ENCODE data around the gene NELL2. TPM values are rescaled to one million over a fixed set of nuclear protein-coding genes. Genes with fewer than 3 reads are reported as not detected.

The NELL2 gene
- total RNA-seq, 1 experiment from 2014 or later = 1.1 TPM

GRCh38 chr12:44459569-44459968 is 416.5 kb downstream of the NELL2 start:
- no peaks in the 10 kb centered on the region for H4K20me1 ChIP-seq (ENCODE audit: insufficient read depth)
- no peak overlapping the region for H3K4me3 ChIP-seq (replicated peaks in 1 of 2; ENCODE audit: low read depth in 1 of 2, low read length in 2 of 2)
- RAD21 ChIA-PET (ENCODE audit: low non-redundant PET in 1 of 2, low total read pairs in 2 of 2, uncharacterized antibody in 2 of 2, unreplicated experiment in 2 of 2) = no interaction called here
- H3K4me1 ChIP-seq (ENCODE audit: control insufficient read depth in 1 of 2, insufficient read depth in 2 of 2, low read length in 2 of 2) = no peaks in the 10 kb centered on the region
- no peaks in the 10 kb centered on the region for H3K36me3 ChIP-seq (ENCODE audit: control insufficient read depth in 1 of 2, insufficient read depth in 2 of 2, low read length in 2 of 2)
- DNase-seq (ENCODE audit: low read depth, low spot score) = no peak
- no peak for ATAC-seq
- no peak overlapping the region for H2AFZ ChIP-seq (ENCODE audit: low read depth, low read length, poor library complexity, severe bottlenecking)
- no peaks in the 10 kb centered on the region for H3K9me3 ChIP-seq (ENCODE audit: control insufficient read depth in 1 of 2, insufficient read depth in 1 of 2, low read depth in 1 of 2, low read length in 2 of 2)
- no peak overlapping the region for H3K27ac ChIP-seq (ENCODE audit: low read depth, low read length)
- TF ChIP-seq RAD21 (IDR thresholded peaks at IDR 0.05; ENCODE audit: low read depth) (no peak), YY1 (IDR thresholded peaks at IDR 0.05; ENCODE audit: extremely low read depth, insufficient replicate concordance, low read depth, low read length) (no peak)
- no TSS peak for BruUV-seq (replicated peaks)
- no peak overlapping the region for H3K4me2 ChIP-seq (ENCODE audit: low read length)
- H3K9ac ChIP-seq (ENCODE audit: low read length) = no peak overlapping the region
- H3K27me3 ChIP-seq (ENCODE audit: insufficient read depth, low read length) = 0 out of 2 replicates have a peak, but pooled peaks cover 4% of the 10 kb centered on the region
- H3K79me2 ChIP-seq (ENCODE audit: insufficient read depth, low read length) = no peaks in the 10 kb centered on the region
- H3K9me2 ChIP-seq (ENCODE audit: insufficient read depth) = no peaks in the 10 kb centered on the region
- CTCF ChIA-PET = no interaction called here
- intact Hi-C loops (cut with micrococcal nuclease) = no loop called here
- POLR2A ChIA-PET = no interaction called here

Other genes starting within 250 kb of the NELL2 start
- not detected for gene DBX2, start 174.8 kb upstream of the NELL2 start, total RNA-seq (2021; ENCODE audit: unreplicated experiment)

Data from HCT116 (cell line).